Measurements from ENCODE around the gene FAM131C. TPM values are rescaled to one million over a fixed set of nuclear protein-coding genes. Genes with fewer than 3 reads are reported as not detected.

Gene FAM131C
- total RNA-seq, 2 donors from 2014 or later, result 0.32 to 0.86 TPM

GRCh38 chr1:16092923-16093511, 19.6 kb upstream of the FAM131C start:
- ATAC-seq (replicated peaks in 1 of 2), result no peak
- no peaks in the 10 kb centered on the region for H3K9me3 Mint-ChIP-seq
- no peak overlapping the region for H3K27ac Mint-ChIP-seq

GRCh38 chr1:16092097-16092922, 18.9 kb upstream of the FAM131C start:
- Mint-ChIP-seq H3K36me3 (ENCODE audit: insufficient read depth in 2 of 2) (no peaks in the 10 kb centered on the region), H3K27ac (no peak overlapping the region), H3K9me3 (no peaks in the 10 kb centered on the region), H3K4me3 (no peak overlapping the region), H3K4me1 (ENCODE audit: low read depth) (no peaks in the 10 kb centered on the region), H3K27me3 (ENCODE audit: low read depth) (peaks cover 8% of the 10 kb centered on the region)
- ATAC-seq (replicated peaks in 1 of 2), result no peak
- no peak for DNase-seq

More at GRCh38 chr1:16092923-16093511, 19.6 kb upstream of the FAM131C start:
- DNase-seq, result no peak
- Mint-ChIP-seq H3K36me3 (ENCODE audit: insufficient read depth in 2 of 2) (no peaks in the 10 kb centered on the region), H3K4me1 (ENCODE audit: low read depth) (no peaks in the 10 kb centered on the region), H3K27me3 (ENCODE audit: low read depth) (peaks cover 8% of the 10 kb centered on the region), H3K4me3 (no peak overlapping the region)

- Mint-ChIP-seq H3K27ac (no peak overlapping the region), H3K4me3 (no peak overlapping the region), H3K27me3 (ENCODE audit: low read depth) (peaks cover 2% of the 10 kb centered on the region), H3K36me3 (ENCODE audit: insufficient read depth in 2 of 2) (no peaks in the 10 kb centered on the region), H3K4me1 (ENCODE audit: low read depth) (no peaks in the 10 kb centered on the region), H3K9me3 (no peaks in the 10 kb centered on the region)
- DNase-seq (no peak), ATAC-seq (replicated peaks in 1 of 2) (no peak)
Observed at GRCh38 chr1:16091296-16091695, 17.8 kb upstream of the FAM131C start.

DNA sequence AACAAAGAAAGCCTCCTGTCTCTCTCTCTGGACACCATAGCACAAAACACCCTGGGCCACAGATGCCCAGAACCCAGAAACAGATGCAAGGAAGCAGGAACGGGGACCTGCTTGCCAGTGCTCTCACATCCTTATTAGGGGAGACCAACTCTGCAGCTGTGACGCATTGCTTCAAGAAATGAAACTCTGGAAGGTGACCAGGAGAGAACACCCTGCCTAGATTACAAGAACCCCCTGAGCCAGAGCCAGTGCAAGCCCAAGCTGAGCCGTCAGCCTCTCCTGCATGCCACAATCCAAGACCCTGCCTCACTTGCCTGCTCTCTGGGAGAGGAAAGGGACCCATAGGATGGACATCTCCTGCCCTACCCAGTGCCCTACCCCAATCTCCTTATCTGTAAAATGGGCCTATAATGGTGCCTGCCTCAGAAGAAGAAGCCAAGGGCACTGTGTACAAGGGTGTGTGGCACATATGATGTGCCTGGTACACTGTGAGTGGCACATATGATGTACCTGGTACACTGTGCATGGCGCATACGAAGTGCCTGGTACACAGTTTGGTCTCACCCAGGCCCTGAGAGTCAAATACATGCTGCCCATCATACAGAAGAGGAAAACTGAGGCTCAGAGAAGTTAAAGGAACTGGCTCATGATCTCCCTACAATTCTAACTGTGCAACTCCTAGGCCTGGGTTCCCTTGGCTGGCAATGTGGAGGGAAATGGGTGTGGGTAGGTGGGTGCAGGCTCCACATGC, 16.8 kb upstream of the FAM131C start:
- DNase-seq (no peak), ATAC-seq (replicated peaks in 1 of 2) (no peak)
- Mint-ChIP-seq H3K4me3 (no peak overlapping the region), H3K4me1 (ENCODE audit: low read depth) (no peaks in the 10 kb centered on the region), H3K36me3 (ENCODE audit: insufficient read depth in 2 of 2) (no peaks in the 10 kb centered on the region), H3K27me3 (ENCODE audit: low read depth) (no peaks in the 10 kb centered on the region), H3K9me3 (no peaks in the 10 kb centered on the region), H3K27ac (no peak overlapping the region)

DNA sequence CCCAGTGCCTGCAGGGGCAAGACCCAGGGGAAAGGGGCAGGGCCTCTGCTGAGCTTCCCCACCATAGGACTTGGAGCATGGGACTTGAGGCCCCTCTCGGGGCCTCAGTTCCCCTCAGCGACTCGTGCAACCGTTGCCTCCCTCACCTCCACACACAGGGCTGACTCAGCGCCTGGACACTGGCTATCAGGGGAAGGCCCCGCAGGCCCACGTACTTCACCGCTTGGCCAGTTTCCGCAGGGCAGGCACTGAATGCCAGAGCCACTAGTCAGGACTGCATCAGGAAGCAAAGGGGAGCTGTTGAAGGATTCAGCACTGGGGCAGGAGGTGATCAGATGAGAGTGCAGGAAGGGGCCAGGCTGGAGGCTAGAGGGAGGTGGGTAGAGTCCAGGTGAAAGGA, 15.5 kb upstream of the FAM131C start:
- H3K27ac Mint-ChIP-seq, result no peak overlapping the region
- no peaks in the 10 kb centered on the region for H3K4me1 Mint-ChIP-seq (ENCODE audit: low read depth)
- DNase-seq, result no peak
- no peaks in the 10 kb centered on the region for H3K9me3 Mint-ChIP-seq
- H3K36me3 Mint-ChIP-seq (ENCODE audit: insufficient read depth in 2 of 2), result no peaks in the 10 kb centered on the region
- ATAC-seq (replicated peaks in 1 of 2), result no peak
- no peaks in the 10 kb centered on the region for H3K27me3 Mint-ChIP-seq (ENCODE audit: low read depth)
- no peak overlapping the region for H3K4me3 Mint-ChIP-seq

DNA sequence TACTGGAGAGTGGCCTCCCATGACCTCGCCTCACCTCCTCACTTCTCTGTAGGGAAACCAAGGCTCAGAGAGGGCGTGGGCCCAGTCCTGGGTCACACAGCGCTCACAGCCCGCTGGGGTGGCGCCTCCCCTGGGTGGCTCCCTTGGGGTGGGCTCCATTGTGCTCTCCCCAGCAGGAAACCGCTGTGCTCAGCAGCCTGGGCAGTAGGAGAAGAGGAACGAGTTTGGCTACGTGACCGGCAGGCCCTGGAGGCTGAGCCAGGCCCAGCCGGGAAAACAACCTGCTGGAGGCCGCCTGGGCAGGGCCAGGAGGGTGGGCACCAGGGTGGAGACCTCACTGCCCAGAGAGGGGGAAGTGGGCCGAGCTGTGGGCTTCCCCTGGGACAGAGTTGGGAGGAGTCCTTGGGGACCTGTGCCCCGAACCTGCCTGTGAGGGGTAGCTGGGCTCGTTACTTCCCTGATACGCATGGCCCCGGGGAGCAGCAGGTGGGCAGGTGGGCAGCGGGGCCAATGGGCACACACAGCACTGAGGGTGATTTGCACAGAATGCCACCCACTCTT, 15.0 kb upstream of the FAM131C start:
- Mint-ChIP-seq H3K27ac (no peak overlapping the region), H3K9me3 (no peaks in the 10 kb centered on the region), H3K27me3 (ENCODE audit: low read depth) (no peaks in the 10 kb centered on the region), H3K4me3 (no peak overlapping the region), H3K36me3 (ENCODE audit: insufficient read depth in 2 of 2) (no peaks in the 10 kb centered on the region), H3K4me1 (ENCODE audit: low read depth) (no peaks in the 10 kb centered on the region)
- DNase-seq (no peak), ATAC-seq (replicated peaks in 1 of 2) (no peak)

DNA sequence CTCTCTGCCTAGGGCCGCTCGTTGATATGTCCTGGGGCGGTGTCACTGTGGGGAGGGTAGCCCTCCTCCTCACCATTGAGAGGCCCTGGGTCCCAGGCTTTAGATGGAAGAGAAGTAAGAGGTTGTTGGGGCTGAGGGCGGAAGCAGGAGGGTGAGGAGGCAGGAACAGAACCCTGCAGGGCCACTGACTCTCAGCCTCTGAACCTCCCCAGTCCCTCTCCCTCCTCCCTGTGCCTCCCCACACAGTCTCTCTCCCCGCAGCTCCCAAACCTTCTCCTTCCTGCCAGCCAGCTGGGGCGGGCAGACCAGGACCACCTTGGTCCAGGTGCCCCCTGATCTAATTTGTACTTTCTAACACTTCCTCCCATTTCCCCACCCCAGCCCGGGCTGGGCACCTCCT, 14.3 kb upstream of the FAM131C start:
- DNase-seq, result no peak
- Mint-ChIP-seq H3K4me1 (ENCODE audit: low read depth) (no peaks in the 10 kb centered on the region), H3K27ac (no peak overlapping the region), H3K36me3 (ENCODE audit: insufficient read depth in 2 of 2) (no peaks in the 10 kb centered on the region), H3K27me3 (ENCODE audit: low read depth) (no peaks in the 10 kb centered on the region), H3K4me3 (no peak overlapping the region), H3K9me3 (no peaks in the 10 kb centered on the region)
- no peak for ATAC-seq (replicated peaks in 1 of 2)

DNA sequence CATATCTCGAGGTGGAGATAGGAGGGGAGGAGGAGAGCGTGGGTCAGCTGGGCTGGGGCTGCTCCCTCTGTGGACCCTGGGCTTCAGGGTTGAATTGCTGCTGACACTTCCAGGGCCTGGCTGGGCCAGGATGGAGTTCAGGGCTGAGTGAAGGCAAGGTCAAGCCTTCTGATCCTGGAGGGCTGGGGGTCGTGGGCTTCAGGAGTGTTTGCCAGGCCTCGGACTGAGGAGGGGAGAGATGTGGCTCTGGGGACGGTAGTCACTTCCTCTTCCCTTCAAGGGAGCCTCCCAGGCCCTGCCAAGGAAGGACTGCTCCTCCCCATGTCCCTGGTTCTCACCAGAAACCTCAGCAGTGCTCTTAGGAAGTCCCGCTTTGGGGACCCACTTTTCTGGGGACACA, 12.1 kb upstream of the FAM131C start:
- Mint-ChIP-seq H3K36me3 (ENCODE audit: insufficient read depth in 2 of 2) (no peaks in the 10 kb centered on the region), H3K9me3 (no peaks in the 10 kb centered on the region), H3K4me1 (ENCODE audit: low read depth) (no peaks in the 10 kb centered on the region), H3K27me3 (ENCODE audit: low read depth) (no peaks in the 10 kb centered on the region), H3K27ac (no peak overlapping the region), H3K4me3 (no peak overlapping the region)
- no peak for DNase-seq
- ATAC-seq (replicated peaks in 1 of 2), result no peak

DNA sequence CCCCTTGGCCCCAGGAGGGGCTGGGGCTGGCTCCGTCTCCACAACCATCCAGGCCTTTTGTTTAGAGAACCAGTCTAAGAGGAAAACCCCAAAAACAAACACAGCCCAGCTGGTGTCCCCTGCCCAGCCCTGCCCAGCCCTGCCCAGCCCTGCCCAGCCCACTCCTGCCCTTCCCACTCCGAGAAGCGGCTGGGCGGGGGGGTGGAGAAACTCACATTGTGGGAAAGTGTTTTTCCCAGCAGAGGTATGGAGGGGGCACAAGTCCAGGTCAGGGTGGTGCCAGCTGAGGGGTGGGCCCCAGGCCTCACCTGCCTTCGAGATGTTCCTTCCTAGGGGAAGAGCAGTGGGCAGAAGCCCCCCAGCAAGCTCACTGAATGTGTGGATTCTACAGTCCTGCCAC, 10.0 kb upstream of the FAM131C start:
- no peaks in the 10 kb centered on the region for H3K36me3 Mint-ChIP-seq (ENCODE audit: insufficient read depth in 2 of 2)
- H3K4me3 Mint-ChIP-seq, result no peak overlapping the region
- H3K9me3 Mint-ChIP-seq, result no peaks in the 10 kb centered on the region
- H3K4me1 Mint-ChIP-seq (ENCODE audit: low read depth), result peaks cover 6% of the 10 kb centered on the region
- DNase-seq (no peak), ATAC-seq (replicated peaks in 1 of 2) (no peak)
- H3K27me3 Mint-ChIP-seq (ENCODE audit: low read depth), result no peaks in the 10 kb centered on the region
- H3K27ac Mint-ChIP-seq, result no peak overlapping the region

DNA sequence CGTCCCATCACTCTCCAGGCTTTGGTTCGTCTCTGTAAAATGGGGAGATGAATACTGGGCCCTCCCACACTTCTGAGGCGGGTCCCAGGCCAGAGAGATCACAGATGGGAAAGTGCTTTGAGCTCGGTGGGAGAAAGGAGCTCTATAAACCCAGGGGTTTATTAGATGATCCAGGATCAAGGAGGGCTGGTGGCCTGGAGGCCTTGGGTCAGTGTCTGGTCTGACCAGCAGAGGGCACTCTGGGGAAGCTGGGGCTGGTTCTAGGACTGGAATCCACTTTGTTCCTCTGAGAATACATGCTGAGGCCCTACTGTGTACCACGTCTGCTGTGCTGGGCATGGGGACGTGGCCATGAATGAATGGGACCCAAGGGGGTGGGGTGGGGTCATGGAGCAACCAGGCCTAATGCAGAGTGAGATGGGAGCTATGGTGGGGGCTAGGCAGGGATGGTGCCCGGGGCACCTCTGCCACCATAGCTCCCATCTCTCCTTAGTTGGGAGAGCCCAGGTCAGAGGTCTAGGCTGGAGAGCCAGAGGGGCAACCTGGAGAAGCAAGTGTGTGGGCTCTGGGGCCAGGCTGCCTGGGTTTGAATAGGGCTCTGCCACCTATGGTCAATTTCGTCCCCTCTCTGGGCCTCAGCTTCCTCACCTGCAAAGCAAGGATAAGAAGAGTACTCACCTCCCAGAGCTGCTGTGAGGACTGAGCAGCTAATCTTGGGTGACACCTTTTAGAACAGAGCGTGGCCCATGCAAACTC, 9.0 kb upstream of the FAM131C start:
- Mint-ChIP-seq H3K4me3 (no peak overlapping the region), H3K27me3 (ENCODE audit: low read depth) (no peaks in the 10 kb centered on the region), H3K27ac (no peak overlapping the region), H3K4me1 (ENCODE audit: low read depth) (peaks cover 6% of the 10 kb centered on the region), H3K36me3 (ENCODE audit: insufficient read depth in 2 of 2) (no peaks in the 10 kb centered on the region), H3K9me3 (no peaks in the 10 kb centered on the region)
- ATAC-seq (replicated peaks in 1 of 2), result peak; percentile 45 to 55
- DNase-seq, result peak; percentile 70 to 73

DNA sequence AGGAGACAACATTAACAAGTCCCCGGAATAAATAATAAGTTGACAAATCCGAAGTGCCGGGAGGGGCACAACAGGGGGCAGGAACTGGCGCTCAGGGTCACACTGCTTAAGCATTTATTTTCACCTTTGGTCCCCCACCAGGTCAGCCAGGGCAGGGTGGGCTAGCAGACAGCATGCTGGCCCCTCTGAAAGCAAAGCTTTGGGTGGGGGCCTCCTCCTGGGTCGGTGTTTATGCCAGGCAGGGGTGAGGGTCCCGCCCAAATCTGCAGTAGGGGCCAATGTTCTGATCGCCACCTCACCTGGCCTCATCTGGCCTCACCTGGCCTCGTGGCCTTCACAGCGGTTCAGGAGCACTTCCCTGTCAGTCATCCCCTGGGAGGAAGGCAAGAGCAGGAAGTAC, 8.2 kb upstream of the FAM131C start:
- H3K4me3 Mint-ChIP-seq, result no peak overlapping the region
- H3K4me1 Mint-ChIP-seq (ENCODE audit: low read depth), result peaks cover 6% of the 10 kb centered on the region
- H3K27ac Mint-ChIP-seq, result no peak overlapping the region
- no peaks in the 10 kb centered on the region for H3K36me3 Mint-ChIP-seq (ENCODE audit: insufficient read depth in 2 of 2)
- no peaks in the 10 kb centered on the region for H3K27me3 Mint-ChIP-seq (ENCODE audit: low read depth)
- ATAC-seq (replicated peaks in 1 of 2), result no peak
- no peak for DNase-seq
- no peaks in the 10 kb centered on the region for H3K9me3 Mint-ChIP-seq

- no peaks in the 10 kb centered on the region for H3K36me3 Mint-ChIP-seq (ENCODE audit: insufficient read depth in 2 of 2)
- H3K9me3 Mint-ChIP-seq, result no peaks in the 10 kb centered on the region
- ATAC-seq (replicated peaks in 1 of 2) (no peak), DNase-seq (no peak)
- H3K27me3 Mint-ChIP-seq (ENCODE audit: low read depth), result no peaks in the 10 kb centered on the region
- peaks cover 6% of the 10 kb centered on the region for H3K4me1 Mint-ChIP-seq (ENCODE audit: low read depth)
- H3K27ac Mint-ChIP-seq, result no peak overlapping the region
- H3K4me3 Mint-ChIP-seq, result no peak overlapping the region
Observed at GRCh38 chr1:16080422-16081150, 7.1 kb upstream of the FAM131C start.
